Astrocyte of the cerebellum (primary cell): ENCODE measurements around the gene DSCAML1.

Experiments
- DNase-seq: peaks from one replicate; pipeline ENCODE4 v3.0.0-alpha.2; 2011; ENCODE audit warnings: low read depth
- H3K4me3 ChIP-seq: 2 replicates; pipeline ENCODE4 v1.5.1; 2011; ENCODE audit warnings: mild to moderate bottlenecking, low read depth, low read length, moderate library complexity
- CTCF ChIP-seq: IDR thresholded peaks from 2 replicates; pipeline ENCODE4 v1.5.1; 2012; ENCODE audit warnings: low read length, low read depth, moderate library complexity, mild to moderate bottlenecking; ENCODE audit errors: missing control alignments
- in situ Hi-C: cut with HindIII; loops from 2 replicates; pipeline ENCODE4 v1.10.0; 2017; ENCODE audit warnings: low sequenced_read_pairs

DSCAML1 gene

GRCh38 chr11:117618302-117618981, 178.6 kb downstream of the DSCAML1 start:
- no peak overlapping the region for H3K4me3 ChIP-seq
- no peak for DNase-seq
- in situ Hi-C loops: no loop called here
- no peak for TF ChIP-seq CTCF

GRCh38 chr11:117616979-117617378, 180.0 kb downstream of the DSCAML1 start:
- no peak overlapping the region for H3K4me3 ChIP-seq
- in situ Hi-C loops: no loop called here
- DNase-seq: no peak
- no peak for TF ChIP-seq CTCF

GRCh38 chr11:117614728-117615127, 182.3 kb downstream of the DSCAML1 start:
- in situ Hi-C loops: no loop called here
- peak; percentile 7 for TF ChIP-seq CTCF
- no peak for DNase-seq
- no peak overlapping the region for H3K4me3 ChIP-seq

- TF ChIP-seq CTCF: no peak
- in situ Hi-C loops: no loop called here
- no peak for DNase-seq
- no peak overlapping the region for H3K4me3 ChIP-seq
Measured at GRCh38 chr11:117613521-117613920, 183.5 kb downstream of the DSCAML1 start.

GRCh38 chr11:117612177-117612576, 184.8 kb downstream of the DSCAML1 start:
- TF ChIP-seq CTCF: no peak
- H3K4me3 ChIP-seq: no peak overlapping the region

GRCh38 chr11:117610901-117611300, 186.1 kb downstream of the DSCAML1 start:
- no peak for DNase-seq
- in situ Hi-C loops: no loop called here
- H3K4me3 ChIP-seq: no peak overlapping the region
- no peak for TF ChIP-seq CTCF

More at GRCh38 chr11:117612177-117612576, 184.8 kb downstream of the DSCAML1 start:
- DNase-seq: no peak
- in situ Hi-C loops: no loop called here
